Esophagus muscularis mucosa (tissue), 4 donors: ENCODE measurements around the gene FOXO6. TPM values are rescaled to one million over a fixed set of nuclear protein-coding genes. Genes with fewer than 3 reads are reported as not detected.

ENCODE experiments used
- DNase-seq: peaks from one replicate; pipeline ENCODE4 v3.0.0-alpha.2; 2017; ENCODE audit errors: extremely low spot score
- H3K27ac ChIP-seq, 4 donors: fragments of 200-600 bp; sonication (generic); replicated peaks in 1 of 4; 1 replicate in 3 of 4; 2 replicates in 1 of 4; pipeline ENCODE4 v1.5.1; 2016 to 2019; ENCODE audit warnings: mild to moderate bottlenecking in 1 of 4
- H3K27me3 ChIP-seq, 4 donors: fragments of 200-600 bp; sonication (generic); one replicate each; pipeline versions ENCODE4 v1.5.1 to v1.6.0; 2016 to 2019
- H3K36me3 ChIP-seq, 4 donors: fragments of 200-600 bp; sonication (generic); one replicate each; pipeline ENCODE4 v1.5.1; 2016 to 2019
- H3K4me1 ChIP-seq, 4 donors: fragments of 200-600 bp; sonication (generic); one replicate each; pipeline ENCODE4 v1.5.1; 2016 to 2019
- H3K4me3 ChIP-seq, 4 donors: fragments of 200-600 bp; sonication (generic); 1 replicate in 2 of 4; 2 replicates in 2 of 4; pipeline ENCODE4 v1.5.1; 2016 to 2019; ENCODE audit warnings: mild to moderate bottlenecking in 4 of 4, moderate library complexity in 1 of 4
- H3K9me3 ChIP-seq, 4 donors: fragments of 200-600 bp; sonication (generic); 1 replicate in 3 of 4; 2 replicates in 1 of 4; pipeline ENCODE4 v1.5.1; 2016 to 2019
- EP300 ChIP-seq: sonication (generic); formaldehyde crosslinking; IDR thresholded peaks from one replicate; pipeline ENCODE4 v1.6.1; 2017; ENCODE audit warnings: antibody characterized with exemption
- POLR2A ChIP-seq: fragments of 450-650 bp; IDR thresholded peaks from one replicate; pipeline ENCODE4 v1.6.1; 2017; ENCODE audit warnings: antibody characterized with exemption, moderate library complexity, mild to moderate bottlenecking, low read depth
- POLR2AphosphoS5 ChIP-seq, 2 donors: sonication (generic); formaldehyde crosslinking; IDR thresholded peaks; one replicate each; pipeline ENCODE4 v1.6.1; 2017; ENCODE audit warnings: antibody characterized with exemption in 2 of 2
- WGBS: methylation state at CpG from one replicate; pipeline ENCODE4 v1.1.5; 2018; 5-methylcytosine and 5-hydroxymethylcytosine counted together
- intact Hi-C: fragments of 100-400 bp; cut with DNase I; formaldehyde crosslinking; loops from one replicate; pipeline ENCODE4 v1.15.1; 2023
- total RNA-seq, 4 donors: library from RNA; depleted of rRNA; stranded (reverse); fragments of >200 nt; gene quantifications; one replicate each; pipeline versions ENCODE4 v1.1.0 to v1.2.1, GENCODE V29; 2016
- TF ChIP-seq, protein P1 (sequence below), 3 experiments: fragments of 200-600 bp in 2 of 3; fragments of 450-650 bp in 1 of 3; sonication (generic) in 2 of 3; IDR thresholded peaks; one replicate each; pipeline ENCODE4 v1.5.1; 2017 to 2019; ENCODE audit warnings: antibody characterized with exemption in 3 of 3, mild to moderate bottlenecking in 2 of 3, moderate library complexity in 1 of 3

FOXO6 gene
- total RNA-seq, 4 donors from 2014 or later, result 0.33 to 1.3 (median 0.53) TPM

DNA sequence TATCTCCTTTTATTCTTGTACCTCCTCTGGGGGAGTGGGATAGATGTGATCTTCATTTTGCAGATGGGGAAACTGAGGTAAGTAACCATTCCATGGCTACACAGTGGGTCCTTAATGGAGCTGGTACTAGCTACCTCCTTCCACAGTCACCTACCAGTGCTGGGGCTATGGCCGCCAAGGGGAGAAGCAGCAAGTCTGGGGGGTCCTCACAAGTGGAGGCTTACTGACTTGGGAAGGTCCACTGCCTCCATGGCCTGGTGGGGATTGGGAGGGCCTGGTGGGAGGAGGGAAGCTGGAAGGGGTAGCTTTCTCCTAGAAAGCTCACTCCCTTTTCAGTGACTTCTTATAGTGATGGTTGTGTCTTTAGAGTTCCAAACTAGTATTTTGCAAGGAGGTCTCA, 5.9 kb upstream of the FOXO6 start:
- Histone ChIP-seq H3K27me3 (no peaks in the 10 kb centered on the region), H3K9me3 (no peaks in the 10 kb centered on the region), H3K27ac (no peak overlapping the region), H3K4me1 (peaks cover 25 to 31% (median 30%) of the 10 kb centered on the region in 4 donors), H3K4me3 (no peak overlapping the region), H3K36me3 (no peaks in the 10 kb centered on the region)
- 100% methylated on average over 1 of the region's 1 CpG for WGBS
- intact Hi-C loops, result no loop called here
- TF ChIP-seq, protein P1, sequence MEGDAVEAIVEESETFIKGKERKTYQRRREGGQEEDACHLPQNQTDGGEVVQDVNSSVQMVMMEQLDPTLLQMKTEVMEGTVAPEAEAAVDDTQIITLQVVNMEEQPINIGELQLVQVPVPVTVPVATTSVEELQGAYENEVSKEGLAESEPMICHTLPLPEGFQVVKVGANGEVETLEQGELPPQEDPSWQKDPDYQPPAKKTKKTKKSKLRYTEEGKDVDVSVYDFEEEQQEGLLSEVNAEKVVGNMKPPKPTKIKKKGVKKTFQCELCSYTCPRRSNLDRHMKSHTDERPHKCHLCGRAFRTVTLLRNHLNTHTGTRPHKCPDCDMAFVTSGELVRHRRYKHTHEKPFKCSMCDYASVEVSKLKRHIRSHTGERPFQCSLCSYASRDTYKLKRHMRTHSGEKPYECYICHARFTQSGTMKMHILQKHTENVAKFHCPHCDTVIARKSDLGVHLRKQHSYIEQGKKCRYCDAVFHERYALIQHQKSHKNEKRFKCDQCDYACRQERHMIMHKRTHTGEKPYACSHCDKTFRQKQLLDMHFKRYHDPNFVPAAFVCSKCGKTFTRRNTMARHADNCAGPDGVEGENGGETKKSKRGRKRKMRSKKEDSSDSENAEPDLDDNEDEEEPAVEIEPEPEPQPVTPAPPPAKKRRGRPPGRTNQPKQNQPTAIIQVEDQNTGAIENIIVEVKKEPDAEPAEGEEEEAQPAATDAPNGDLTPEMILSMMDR (IDR thresholded peaks at IDR 0.05), result no peak
- no peak for TF ChIP-seq POLR2AphosphoS5 (IDR thresholded peaks at IDR 0.05)
- no peak for TF ChIP-seq POLR2A
- TF ChIP-seq EP300, result no peak
- no peak for DNase-seq

DNA sequence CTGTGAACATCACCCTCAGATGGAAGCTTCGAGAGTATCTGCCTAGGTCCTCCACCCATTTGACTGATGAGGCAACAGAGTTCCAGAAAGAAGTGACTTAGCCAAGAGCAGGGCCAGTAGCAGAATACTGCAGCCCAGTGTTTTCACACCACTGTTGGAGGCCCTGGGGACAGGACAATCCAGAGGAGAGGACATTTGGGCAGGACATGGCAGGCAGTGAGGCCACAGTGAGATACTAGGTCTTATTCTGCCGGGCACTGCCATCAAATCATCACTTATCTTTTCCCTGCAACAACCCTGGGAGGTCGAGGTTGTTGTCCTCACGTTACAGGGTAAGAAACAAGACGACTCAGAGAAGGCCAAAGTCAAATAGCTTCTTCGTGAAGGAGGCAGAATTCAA, 5.5 kb upstream of the FOXO6 start:
- 77% methylated on average over 6 of the region's 6 CpGs for WGBS
- DNase-seq, result no peak
- TF ChIP-seq POLR2AphosphoS5 (IDR thresholded peaks at IDR 0.05), result no peak
- TF ChIP-seq EP300, result no peak
- TF ChIP-seq, protein P1 (IDR thresholded peaks at IDR 0.05), result no peak
- TF ChIP-seq POLR2A, result no peak
- no peaks in the 10 kb centered on the region for H3K36me3 ChIP-seq
- H3K27me3 ChIP-seq, result no peaks in the 10 kb centered on the region
- H3K27ac ChIP-seq, result no peak overlapping the region
- no peak overlapping the region for H3K4me3 ChIP-seq
- peaks cover 29 to 35% (median 34%) of the 10 kb centered on the region in 4 donors for H3K4me1 ChIP-seq
- intact Hi-C loops, result no loop called here
- H3K9me3 ChIP-seq, result no peaks in the 10 kb centered on the region

DNA sequence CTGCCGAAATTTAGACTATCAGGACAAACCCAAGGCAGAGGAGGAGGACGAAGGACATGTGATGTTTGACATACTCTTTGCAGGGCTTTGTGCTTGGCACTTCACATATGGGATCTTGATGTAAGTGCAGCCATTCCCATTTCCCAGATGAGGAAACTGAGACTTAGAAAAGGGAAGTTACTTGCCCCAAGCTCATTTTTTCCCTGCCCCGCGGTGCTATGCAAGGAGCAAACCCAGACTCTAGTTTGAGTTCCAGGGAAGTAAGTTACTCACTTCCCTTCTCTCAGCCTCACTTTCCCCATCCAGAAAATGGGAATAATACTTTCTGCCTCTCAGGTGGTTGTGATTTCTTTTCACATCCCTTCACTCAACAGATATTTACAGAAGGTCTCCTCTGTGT, 4.5 kb upstream of the FOXO6 start:
- Histone ChIP-seq H3K27me3 (peaks cover 0 to 2% (median under 1%) of the 10 kb centered on the region in 4 donors), H3K27ac (no peak overlapping the region), H3K9me3 (peaks cover 0 to 3% (median 0%) of the 10 kb centered on the region in 4 donors), H3K36me3 (no peaks in the 10 kb centered on the region), H3K4me1 (peaks cover 32 to 40% (median 37%) of the 10 kb centered on the region in 4 donors), H3K4me3 (no peak overlapping the region)
- intact Hi-C loops, result no loop called here
- WGBS, result 97% methylated on average over 4 of the region's 4 CpGs
- TF ChIP-seq EP300 (no peak), POLR2AphosphoS5 (IDR thresholded peaks at IDR 0.05) (no peak), POLR2A (no peak)
- TF ChIP-seq, protein P1 (IDR thresholded peaks at IDR 0.05), result no peak
- no peak for DNase-seq

DNA sequence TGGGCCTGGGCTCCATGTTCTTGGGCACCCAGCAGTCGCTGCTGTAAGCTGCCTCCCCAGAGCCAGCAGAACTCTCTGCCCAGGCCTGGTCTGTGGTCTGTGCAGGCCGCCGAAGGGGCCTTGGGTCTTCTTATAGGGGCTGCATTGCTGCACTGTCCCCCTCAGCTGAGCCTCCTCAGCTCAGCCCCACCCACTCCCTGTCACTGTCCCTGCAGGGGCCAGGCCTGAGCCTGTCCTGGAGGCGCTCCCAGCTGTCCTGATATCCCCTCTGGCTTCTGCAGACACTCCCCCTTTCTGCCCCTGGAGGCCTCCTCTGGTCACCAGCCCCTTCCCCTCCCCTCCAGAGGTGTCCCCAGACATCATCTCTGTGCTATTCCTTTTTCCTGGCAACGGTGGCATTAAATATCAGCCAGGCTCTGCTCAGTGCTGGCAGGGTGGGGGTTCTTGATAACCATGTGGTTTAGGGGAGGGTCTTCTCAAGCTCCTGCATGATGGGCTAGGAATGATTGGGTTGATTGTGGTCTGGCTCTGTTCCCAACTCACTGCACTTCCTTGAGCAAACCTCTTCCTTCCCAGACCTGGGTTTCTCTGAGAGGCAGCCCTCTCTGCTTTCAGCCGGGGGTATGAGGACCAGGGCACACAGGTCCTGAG, 3.7 kb upstream of the FOXO6 start:
- Histone ChIP-seq H3K27ac (no peak overlapping the region), H3K4me1 (peaks cover 40 to 48% (median 44%) of the 10 kb centered on the region in 4 donors), H3K27me3 (peaks cover 0 to 9% (median 2%) of the 10 kb centered on the region in 4 donors), H3K9me3 (peaks cover 0 to 3% (median 0%) of the 10 kb centered on the region in 4 donors), H3K36me3 (no peaks in the 10 kb centered on the region), H3K4me3 (no peak overlapping the region)
- 35% methylated on average over 4 of the region's 6 CpGs for WGBS
- intact Hi-C loops, result no loop called here
- DNase-seq, result no peak
- TF ChIP-seq EP300, result no peak
- TF ChIP-seq, protein P1 (IDR thresholded peaks at IDR 0.05), result no peak
- no peak for TF ChIP-seq POLR2AphosphoS5 (IDR thresholded peaks at IDR 0.05)
- no peak for TF ChIP-seq POLR2A
